Stomach smooth muscle (tissue), 2 donors: ENCODE data around the gene ZDHHC15.
"Not testable (repeated sequence)": the region's sequence is repeated elsewhere in the genome, so short reads cannot be mapped to it uniquely, and the experiment has no call there.

Experiments used
- H3K27ac ChIP-seq: one replicate; pipeline ENCODE4 v1.7.0; 2013; ENCODE audit warnings: mild to moderate bottlenecking, low read length, inconsistent platforms
- H3K27me3 ChIP-seq, 2 donors: one replicate each; pipeline ENCODE4 v1.7.0; 2013; ENCODE audit warnings: low read length in 2 of 2; ENCODE audit not compliant: insufficient read depth in 2 of 2, control insufficient read depth in 1 of 2
- H3K36me3 ChIP-seq, 2 donors: one replicate each; pipeline ENCODE4 v1.7.0; 2013; ENCODE audit warnings: low read length in 2 of 2; ENCODE audit not compliant: control insufficient read depth in 2 of 2, insufficient read depth in 2 of 2
- H3K4me1 ChIP-seq: one replicate; pipeline ENCODE4 v1.7.0; 2013; ENCODE audit warnings: low read length; ENCODE audit not compliant: control insufficient read depth, insufficient read depth
- H3K4me3 ChIP-seq, 2 donors: one replicate each; pipeline ENCODE4 v1.7.0; 2013; ENCODE audit warnings: low read length in 2 of 2
- H3K9ac ChIP-seq, 2 donors: one replicate each; pipeline ENCODE4 v1.7.0; 2013; ENCODE audit warnings: low read length in 2 of 2, mild to moderate bottlenecking in 1 of 2
- H3K9me3 ChIP-seq, 2 donors: one replicate each; pipeline ENCODE4 v1.7.0; 2013; ENCODE audit warnings: low read length in 2 of 2; ENCODE audit not compliant: control insufficient read depth in 2 of 2
- donor health status: healthy.
- donor health status: Pancreatic carcinoma.

Gene ZDHHC15

GRCh38 chrX:75369721-75370120, 153.1 kb downstream of the ZDHHC15 start:
- Histone ChIP-seq H3K4me3 (no peak overlapping the region), H3K27me3 (no peaks in the 10 kb centered on the region), H3K4me1 (no peaks in the 10 kb centered on the region), H3K27ac (no peak overlapping the region), H3K36me3 (no peaks in the 10 kb centered on the region), H3K9ac (no peak overlapping the region), H3K9me3 (no peaks in the 10 kb centered on the region)

- no peaks in the 10 kb centered on the region for H3K36me3 ChIP-seq
Observed at GRCh38 chrX:75366861-75367260, 156.0 kb downstream of the ZDHHC15 start.

GRCh38 chrX:75365243-75365975, 157.4 kb downstream of the ZDHHC15 start:
- no peak overlapping the region for H3K27ac ChIP-seq
- no peak overlapping the region for H3K4me3 ChIP-seq
- no peaks in the 10 kb centered on the region for H3K36me3 ChIP-seq
- peaks cover 0 to 2% of the 10 kb centered on the region in 2 donors for H3K27me3 ChIP-seq
- no peak overlapping the region for H3K9ac ChIP-seq
- no peaks in the 10 kb centered on the region for H3K4me1 ChIP-seq
- H3K9me3 ChIP-seq: no peaks in the 10 kb centered on the region

More at GRCh38 chrX:75366861-75367260, 156.0 kb downstream of the ZDHHC15 start:
- Histone ChIP-seq H3K9ac (no peak overlapping the region), H3K9me3 (no peaks in the 10 kb centered on the region), H3K27me3 (peaks cover 0 to under 1% of the 10 kb centered on the region in 2 donors), H3K4me1 (no peaks in the 10 kb centered on the region), H3K27ac (no peak overlapping the region), H3K4me3 (no peak overlapping the region)

GRCh38 chrX:75361788-75362187, 161.0 kb downstream of the ZDHHC15 start:
- H3K27ac ChIP-seq: no peak overlapping the region
- H3K4me1 ChIP-seq: no peaks in the 10 kb centered on the region
- H3K36me3 ChIP-seq: no peaks in the 10 kb centered on the region
- H3K27me3 ChIP-seq: peaks cover 0 to 4% of the 10 kb centered on the region in 2 donors
- no peak overlapping the region for H3K9ac ChIP-seq
- no peak overlapping the region for H3K4me3 ChIP-seq
- no peaks in the 10 kb centered on the region for H3K9me3 ChIP-seq

GRCh38 chrX:75348601-75349000, 174.2 kb downstream of the ZDHHC15 start:
- not testable (repeated sequence) for H3K9ac ChIP-seq, H3K27me3 ChIP-seq, H3K36me3 ChIP-seq, H3K27ac ChIP-seq, H3K4me3 ChIP-seq, H3K4me1 ChIP-seq, H3K9me3 ChIP-seq

- Histone ChIP-seq H3K9me3 (no peaks in the 10 kb centered on the region), H3K27ac (no peak overlapping the region), H3K36me3 (no peaks in the 10 kb centered on the region), H3K27me3 (no peaks in the 10 kb centered on the region), H3K4me3 (no peak overlapping the region), H3K9ac (no peak overlapping the region), H3K4me1 (no peaks in the 10 kb centered on the region)
Observed at GRCh38 chrX:75337525-75337924, 185.3 kb downstream of the ZDHHC15 start.

- Histone ChIP-seq H3K9ac (no peak overlapping the region), H3K4me1 (no peaks in the 10 kb centered on the region), H3K27ac (no peak overlapping the region), H3K9me3 (no peaks in the 10 kb centered on the region), H3K36me3 (no peaks in the 10 kb centered on the region), H3K4me3 (no peak overlapping the region), H3K27me3 (no peaks in the 10 kb centered on the region)
Observed at GRCh38 chrX:75335127-75335458, 187.7 kb downstream of the ZDHHC15 start.

GRCh38 chrX:75334407-75335126, 188.3 kb downstream of the ZDHHC15 start:
- H3K9me3 ChIP-seq, H3K36me3 ChIP-seq, H3K27me3 ChIP-seq, H3K9ac ChIP-seq, H3K4me1 ChIP-seq, H3K27ac ChIP-seq, H3K4me3 ChIP-seq: not testable (repeated sequence)

GRCh38 chrX:75327607-75328006, 195.2 kb downstream of the ZDHHC15 start:
- no peaks in the 10 kb centered on the region for H3K9me3 ChIP-seq
- H3K36me3 ChIP-seq: peaks cover 4 to 6% of the 10 kb centered on the region in 2 donors
- H3K27me3 ChIP-seq: no peaks in the 10 kb centered on the region
- no peak overlapping the region for H3K27ac ChIP-seq
- no peak overlapping the region for H3K4me3 ChIP-seq
- no peak overlapping the region for H3K9ac ChIP-seq
- no peaks in the 10 kb centered on the region for H3K4me1 ChIP-seq
